Measurements from ENCODE around the gene TEX26. TPM values are rescaled to one million over a fixed set of nuclear protein-coding genes. Genes with fewer than 3 reads are reported as not detected.

Gene TEX26
- polyA plus RNA-seq, 1 of the 3 experiments (the other 2 are of a cell fraction) = not detected

DNA sequence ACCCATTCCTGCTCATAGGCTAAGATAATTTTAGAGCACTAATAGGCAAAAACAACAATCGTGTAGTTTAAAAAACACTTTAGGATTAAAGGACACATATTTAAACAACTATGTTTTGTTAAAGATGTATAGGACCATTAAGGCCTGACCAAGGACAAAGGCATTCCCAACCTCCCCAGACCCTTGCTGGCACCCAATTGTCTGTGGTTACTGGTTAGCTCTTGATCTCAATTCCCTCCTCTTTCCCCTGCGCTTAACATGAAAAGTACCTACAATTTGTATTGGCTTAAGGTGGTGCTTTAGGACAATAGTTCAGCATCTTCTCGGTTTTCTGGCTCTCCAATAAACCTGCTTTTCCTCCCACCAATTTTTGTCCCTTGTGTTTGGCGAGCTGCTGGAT is 51.0 kb downstream of the TEX26 start:
- Histone ChIP-seq H3K27me3 (ENCODE audit: insufficient read depth) (no peaks in the 10 kb centered on the region), H2AFZ (ENCODE audit: low read depth) (no peak overlapping the region), H3K4me3 (ENCODE audit: low read depth in 2 of 2, low read length in 1 of 2) (no peak overlapping the region), H3K36me3 (replicated peaks in 1 of 2; ENCODE audit: control insufficient read depth in 1 of 2, insufficient read depth in 2 of 2, low read length in 1 of 2) (no peaks in the 10 kb centered on the region), H4K20me1 (ENCODE audit: insufficient read depth) (no peaks in the 10 kb centered on the region), H3K9me3 (no peaks in the 10 kb centered on the region), H3K9me2 (no peaks in the 10 kb centered on the region), H3K9ac (no peak overlapping the region), H3K4me1 (ENCODE audit: control insufficient read depth in 1 of 2, insufficient read depth in 2 of 2, low read depth in 1 of 2, low read length in 1 of 2) (peaks cover 2% of the 10 kb centered on the region in 2 experiments; a peak in 2 of 4 replicates), H3F3A (replicated peaks; ENCODE audit: insufficient read depth) (peaks cover 5% of the 10 kb centered on the region), H3K79me2 (ENCODE audit: insufficient read depth) (no peaks in the 10 kb centered on the region), H3K4me2 (no peak overlapping the region), H3K27ac (ENCODE audit: low read depth in 2 of 2, low read length in 1 of 2) (no peak overlapping the region)
- ChIA-PET CTCF (interaction anchor here (1.0 kb wide), 1 partner anchor 14 kb away, joined by 3 read pairs; no protein-coding TSS in a partner anchor), POLR2A (no interaction called here)
- no peak for TF ChIP-seq FOXM1 (IDR thresholded peaks at IDR 0.05; ENCODE audit: low read depth)
- TF ChIP-seq, protein P1, sequence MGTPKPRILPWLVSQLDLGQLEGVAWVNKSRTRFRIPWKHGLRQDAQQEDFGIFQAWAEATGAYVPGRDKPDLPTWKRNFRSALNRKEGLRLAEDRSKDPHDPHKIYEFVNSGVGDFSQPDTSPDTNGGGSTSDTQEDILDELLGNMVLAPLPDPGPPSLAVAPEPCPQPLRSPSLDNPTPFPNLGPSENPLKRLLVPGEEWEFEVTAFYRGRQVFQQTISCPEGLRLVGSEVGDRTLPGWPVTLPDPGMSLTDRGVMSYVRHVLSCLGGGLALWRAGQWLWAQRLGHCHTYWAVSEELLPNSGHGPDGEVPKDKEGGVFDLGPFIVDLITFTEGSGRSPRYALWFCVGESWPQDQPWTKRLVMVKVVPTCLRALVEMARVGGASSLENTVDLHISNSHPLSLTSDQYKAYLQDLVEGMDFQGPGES (IDR thresholded peaks at IDR 0.05; ENCODE audit: low read depth, low read length) = no peak
- no peak for TF ChIP-seq CHD2 (IDR thresholded peaks at IDR 0.05; ENCODE audit: low read length, partially characterized antibody)
- TF ChIP-seq TCF12 (IDR thresholded peaks at IDR 0.05) = no peak
- no peak for TF ChIP-seq NRF1 (IDR thresholded peaks at IDR 0.05; ENCODE audit: low read depth, low read length)
- TF ChIP-seq TAF1 (IDR thresholded peaks at IDR 0.05; ENCODE audit: borderline replicate concordance, low read depth, low read length) = no peak
- TF ChIP-seq, protein P2, sequence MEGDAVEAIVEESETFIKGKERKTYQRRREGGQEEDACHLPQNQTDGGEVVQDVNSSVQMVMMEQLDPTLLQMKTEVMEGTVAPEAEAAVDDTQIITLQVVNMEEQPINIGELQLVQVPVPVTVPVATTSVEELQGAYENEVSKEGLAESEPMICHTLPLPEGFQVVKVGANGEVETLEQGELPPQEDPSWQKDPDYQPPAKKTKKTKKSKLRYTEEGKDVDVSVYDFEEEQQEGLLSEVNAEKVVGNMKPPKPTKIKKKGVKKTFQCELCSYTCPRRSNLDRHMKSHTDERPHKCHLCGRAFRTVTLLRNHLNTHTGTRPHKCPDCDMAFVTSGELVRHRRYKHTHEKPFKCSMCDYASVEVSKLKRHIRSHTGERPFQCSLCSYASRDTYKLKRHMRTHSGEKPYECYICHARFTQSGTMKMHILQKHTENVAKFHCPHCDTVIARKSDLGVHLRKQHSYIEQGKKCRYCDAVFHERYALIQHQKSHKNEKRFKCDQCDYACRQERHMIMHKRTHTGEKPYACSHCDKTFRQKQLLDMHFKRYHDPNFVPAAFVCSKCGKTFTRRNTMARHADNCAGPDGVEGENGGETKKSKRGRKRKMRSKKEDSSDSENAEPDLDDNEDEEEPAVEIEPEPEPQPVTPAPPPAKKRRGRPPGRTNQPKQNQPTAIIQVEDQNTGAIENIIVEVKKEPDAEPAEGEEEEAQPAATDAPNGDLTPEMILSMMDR (IDR thresholded peaks at IDR 0.05) = no peak
- no peak for TF ChIP-seq MXI1 (IDR thresholded peaks at IDR 0.05; ENCODE audit: low read depth, low read length)
- TF ChIP-seq, protein P3, sequence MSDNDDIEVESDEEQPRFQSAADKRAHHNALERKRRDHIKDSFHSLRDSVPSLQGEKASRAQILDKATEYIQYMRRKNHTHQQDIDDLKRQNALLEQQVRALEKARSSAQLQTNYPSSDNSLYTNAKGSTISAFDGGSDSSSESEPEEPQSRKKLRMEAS (IDR thresholded peaks at IDR 0.05; ENCODE audit: low read depth) = no peak
- TF ChIP-seq EZH2phosphoT487 (IDR thresholded peaks at IDR 0.05; ENCODE audit: borderline replicate concordance, low read depth) = no peak
- no peak for TF ChIP-seq MEF2A (IDR thresholded peaks at IDR 0.05; ENCODE audit: borderline replicate concordance, low read depth)
- TF ChIP-seq FOXJ3 (CRISPR knock-in tag; IDR thresholded peaks at IDR 0.05) = no peak
- no peak for TF ChIP-seq RFX5 (IDR thresholded peaks at IDR 0.05; ENCODE audit: low read length)
- TF ChIP-seq, protein P4, sequence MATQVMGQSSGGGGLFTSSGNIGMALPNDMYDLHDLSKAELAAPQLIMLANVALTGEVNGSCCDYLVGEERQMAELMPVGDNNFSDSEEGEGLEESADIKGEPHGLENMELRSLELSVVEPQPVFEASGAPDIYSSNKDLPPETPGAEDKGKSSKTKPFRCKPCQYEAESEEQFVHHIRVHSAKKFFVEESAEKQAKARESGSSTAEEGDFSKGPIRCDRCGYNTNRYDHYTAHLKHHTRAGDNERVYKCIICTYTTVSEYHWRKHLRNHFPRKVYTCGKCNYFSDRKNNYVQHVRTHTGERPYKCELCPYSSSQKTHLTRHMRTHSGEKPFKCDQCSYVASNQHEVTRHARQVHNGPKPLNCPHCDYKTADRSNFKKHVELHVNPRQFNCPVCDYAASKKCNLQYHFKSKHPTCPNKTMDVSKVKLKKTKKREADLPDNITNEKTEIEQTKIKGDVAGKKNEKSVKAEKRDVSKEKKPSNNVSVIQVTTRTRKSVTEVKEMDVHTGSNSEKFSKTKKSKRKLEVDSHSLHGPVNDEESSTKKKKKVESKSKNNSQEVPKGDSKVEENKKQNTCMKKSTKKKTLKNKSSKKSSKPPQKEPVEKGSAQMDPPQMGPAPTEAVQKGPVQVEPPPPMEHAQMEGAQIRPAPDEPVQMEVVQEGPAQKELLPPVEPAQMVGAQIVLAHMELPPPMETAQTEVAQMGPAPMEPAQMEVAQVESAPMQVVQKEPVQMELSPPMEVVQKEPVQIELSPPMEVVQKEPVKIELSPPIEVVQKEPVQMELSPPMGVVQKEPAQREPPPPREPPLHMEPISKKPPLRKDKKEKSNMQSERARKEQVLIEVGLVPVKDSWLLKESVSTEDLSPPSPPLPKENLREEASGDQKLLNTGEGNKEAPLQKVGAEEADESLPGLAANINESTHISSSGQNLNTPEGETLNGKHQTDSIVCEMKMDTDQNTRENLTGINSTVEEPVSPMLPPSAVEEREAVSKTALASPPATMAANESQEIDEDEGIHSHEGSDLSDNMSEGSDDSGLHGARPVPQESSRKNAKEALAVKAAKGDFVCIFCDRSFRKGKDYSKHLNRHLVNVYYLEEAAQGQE (IDR thresholded peaks at IDR 0.05; ENCODE audit: low read depth, low read length) = no peak
- TF ChIP-seq NFIC (IDR thresholded peaks at IDR 0.05; ENCODE audit: borderline replicate concordance) = no peak
- DNase-seq = no peak
- 84% methylated on average over 4 of the region's 4 CpGs for WGBS (ENCODE audit: low lambda C conversion rate)

Data from SK-N-SH (cell line).